Neural cell (in vitro differentiated cells): ENCODE data around the gene SERPINB2. TPM values are rescaled to one million over a fixed set of nuclear protein-coding genes. Genes with fewer than 3 reads are reported as not detected.
A peak's percentile ranks its signal among the peaks of the same experiment; 100 is the strongest.

ENCODE experiments used
- H2AFZ ChIP-seq: fragments of 200-600, 300-800 bp; sonication (generic), shearing (Covaris generic); 2 replicates; pipeline ENCODE4 v1.6.0; 2014; ENCODE audit warnings: low read depth, mild to moderate bottlenecking, antibody characterized with exemption, low read length, moderate library complexity
- H3F3A ChIP-seq: fragments of 200-600 bp; shearing (Covaris generic); 2 replicates; pipeline ENCODE4 v1.6.1; 2016; ENCODE audit warnings: mild to moderate bottlenecking, moderate library complexity, mixed read lengths, antibody characterized with exemption, low read length; ENCODE audit not compliant: insufficient read depth, poor library complexity, severe bottlenecking
- H3K27ac ChIP-seq: fragments of 200-600, 300-800 bp; sonication (generic), shearing (Covaris generic); 2 replicates; pipeline ENCODE4 v1.5.1; 2014; ENCODE audit warnings: mild to moderate bottlenecking, low read length, moderate library complexity
- H3K27me3 ChIP-seq: fragments of 300-800, 200-600 bp; sonication (generic), shearing (Covaris generic); 2 replicates; pipeline ENCODE4 v1.6.0; 2014; ENCODE audit warnings: mild to moderate bottlenecking, low read depth, low read length, moderate library complexity; ENCODE audit not compliant: insufficient read depth
- H3K36me3 ChIP-seq: fragments of 300-800, 200-600 bp; sonication (generic), shearing (Covaris generic); 2 replicates; pipeline ENCODE4 v1.5.1; 2014; ENCODE audit warnings: mild to moderate bottlenecking, antibody characterized with exemption, low read length, moderate library complexity; ENCODE audit not compliant: insufficient read depth
- H3K4me2 ChIP-seq: fragments of 300-800, 200-600 bp; sonication (generic), shearing (Covaris generic); 2 replicates; pipeline ENCODE4 v1.6.0; 2014; ENCODE audit warnings: mild to moderate bottlenecking, low read length
- H3K4me3 ChIP-seq: fragments of 300-800, 200-600 bp; sonication (generic), shearing (Covaris generic); 2 replicates; pipeline ENCODE4 v1.5.1; 2014; ENCODE audit warnings: mild to moderate bottlenecking, low read length, moderate library complexity
- H3K79me2 ChIP-seq: fragments of 200-600 bp; shearing (Covaris generic); replicated peaks from 2 replicates; pipeline ENCODE4 v1.6.0; 2014; ENCODE audit warnings: mild to moderate bottlenecking, low read length, moderate library complexity; ENCODE audit not compliant: insufficient read depth
- H3K9ac ChIP-seq: fragments of 300-800, 200-600 bp; sonication (generic), shearing (Covaris generic); 2 replicates; pipeline ENCODE4 v1.6.1; 2016; ENCODE audit warnings: mild to moderate bottlenecking, low read length, mixed read lengths
- H3K9me2 ChIP-seq: fragments of 200-600 bp; shearing (Covaris generic); 2 replicates; pipeline ENCODE4 v1.6.1; 2016; ENCODE audit warnings: mild to moderate bottlenecking, low read length, mixed read lengths; ENCODE audit not compliant: insufficient read depth
- H3K9me3 ChIP-seq: fragments of 200-600, 300-800 bp; sonication (generic), shearing (Covaris generic); 2 replicates; pipeline ENCODE4 v1.6.1; 2016; ENCODE audit warnings: mild to moderate bottlenecking, mixed run types, low read length, moderate library complexity, mixed read lengths
- H4K20me1 ChIP-seq: fragments of 200-600 bp; shearing (Covaris generic); 2 replicates; pipeline ENCODE4 v1.6.1; 2016; ENCODE audit warnings: mild to moderate bottlenecking, mixed run types; ENCODE audit not compliant: insufficient read depth
- CTCF ChIP-seq: fragments of 450-650 bp; IDR thresholded peaks from 2 replicates; pipeline ENCODE4 v1.5.1; 2014; ENCODE audit warnings: antibody characterized with exemption, mild to moderate bottlenecking, moderate library complexity; ENCODE audit not compliant: poor library complexity, severe bottlenecking
- EP300 ChIP-seq: fragments of 450-650 bp; conservative IDR thresholded peaks from 2 replicates; pipeline ENCODE4 v1.6.1; 2014; ENCODE audit warnings: antibody characterized with exemption, mild to moderate bottlenecking, moderate library complexity; ENCODE audit not compliant: poor library complexity, severe bottlenecking
- EZH2 ChIP-seq: fragments of 200-600, 300-800 bp; shearing (Covaris generic), sonication (generic); IDR thresholded peaks from 2 replicates; pipeline ENCODE4 v1.6.1; 2014; ENCODE audit warnings: antibody characterized with exemption, low read length, borderline replicate concordance, mild to moderate bottlenecking; ENCODE audit not compliant: insufficient read depth, poor library complexity, severe bottlenecking
- MXI1 ChIP-seq: fragments of 450-650 bp; conservative IDR thresholded peaks from 2 replicates; pipeline ENCODE4 v1.6.1; 2014; ENCODE audit warnings: antibody characterized with exemption, mild to moderate bottlenecking; ENCODE audit not compliant: poor library complexity, severe bottlenecking
- POLR2AphosphoS5 ChIP-seq: IDR thresholded peaks from 2 replicates; pipeline ENCODE4 v1.6.1; 2012
- RAD21 ChIP-seq: fragments of 450-650 bp; conservative IDR thresholded peaks from 2 replicates; pipeline ENCODE4 v1.6.1; 2014; ENCODE audit warnings: antibody characterized with exemption, mild to moderate bottlenecking, moderate library complexity
- REST ChIP-seq: IDR thresholded peaks from 2 replicates; pipeline ENCODE4 v1.6.1; 2012; ENCODE audit warnings: borderline replicate concordance
- SMC3 ChIP-seq: fragments of 450-650 bp; conservative IDR thresholded peaks from 2 replicates; pipeline ENCODE4 v1.6.1; 2014; ENCODE audit warnings: antibody characterized with exemption, mild to moderate bottlenecking, moderate library complexity; ENCODE audit not compliant: poor library complexity
- TAF1 ChIP-seq: IDR thresholded peaks from 2 replicates; pipeline ENCODE4 v1.6.1; 2012; ENCODE audit warnings: low read depth
- polyA plus RNA-seq: library from polyadenylated mRNA; depleted of rRNA; stranded (reverse); fragments of >200 nt; gene quantifications from 2 replicates; pipeline ENCODE4 v1.2.3, GENCODE V29; 2014

The SERPINB2 gene
- polyA plus RNA-seq, 1 donor from 2014 or later, result not detected

- Histone ChIP-seq H3K4me3 (no peak overlapping the region), H4K20me1 (no peaks in the 10 kb centered on the region), H3K27me3 (no peaks in the 10 kb centered on the region), H3K9ac (no peak overlapping the region), H3K9me3 (no peaks in the 10 kb centered on the region), H3K79me2 (no peaks in the 10 kb centered on the region), H2AFZ (no peak overlapping the region), H3F3A (no peaks in the 10 kb centered on the region), H3K4me2 (no peak overlapping the region), H3K9me2 (no peaks in the 10 kb centered on the region), H3K27ac (no peak overlapping the region), H3K36me3 (no peaks in the 10 kb centered on the region)
- TF ChIP-seq RAD21 (peak; percentile 16), EP300 (no peak)
Observed at GRCh38 chr18:63890950-63891304, 3.4 kb downstream of the SERPINB2 start.

GRCh38 chr18:63892566-63892965 lies 5.1 kb downstream of the SERPINB2 start:
- H3K79me2 ChIP-seq, result no peaks in the 10 kb centered on the region
- TF ChIP-seq MXI1 (no peak), EP300 (no peak), TAF1 (no peak), EZH2 (no peak), RAD21 (no peak), POLR2AphosphoS5 (no peak), CTCF (no peak), SMC3 (no peak), REST (no peak)
- no peaks in the 10 kb centered on the region for H3K36me3 ChIP-seq
- no peak overlapping the region for H3K4me2 ChIP-seq
- H3K27ac ChIP-seq, result no peak overlapping the region
- H4K20me1 ChIP-seq, result no peaks in the 10 kb centered on the region
- H3F3A ChIP-seq, result no peaks in the 10 kb centered on the region
- no peaks in the 10 kb centered on the region for H3K27me3 ChIP-seq
- no peak overlapping the region for H3K9ac ChIP-seq
- H3K9me3 ChIP-seq, result no peaks in the 10 kb centered on the region
- H2AFZ ChIP-seq, result no peak overlapping the region
- H3K9me2 ChIP-seq, result no peaks in the 10 kb centered on the region
- H3K4me3 ChIP-seq, result no peak overlapping the region
